Tibial nerve (tissue), 4 donors: ENCODE measurements around the gene NBAS.

Experiments used
- EP300 ChIP-seq, 2 donors: sonication (generic); formaldehyde crosslinking; IDR thresholded peaks; one replicate each; pipeline ENCODE4 v1.6.1; 2017; ENCODE audit warnings: antibody characterized with exemption in 2 of 2, mild to moderate bottlenecking in 1 of 2
- TF ChIP-seq, protein P1 (sequence below), 5 experiments: fragments of 200-600 bp in 3 of 5; fragments of 450-650 bp in 2 of 5; sonication (generic) in 3 of 5; IDR thresholded peaks; one replicate each; pipeline ENCODE4 v1.5.1; 2016 to 2019; ENCODE audit warnings: antibody characterized with exemption in 5 of 5, mild to moderate bottlenecking in 3 of 5, moderate library complexity in 2 of 5

DNA sequence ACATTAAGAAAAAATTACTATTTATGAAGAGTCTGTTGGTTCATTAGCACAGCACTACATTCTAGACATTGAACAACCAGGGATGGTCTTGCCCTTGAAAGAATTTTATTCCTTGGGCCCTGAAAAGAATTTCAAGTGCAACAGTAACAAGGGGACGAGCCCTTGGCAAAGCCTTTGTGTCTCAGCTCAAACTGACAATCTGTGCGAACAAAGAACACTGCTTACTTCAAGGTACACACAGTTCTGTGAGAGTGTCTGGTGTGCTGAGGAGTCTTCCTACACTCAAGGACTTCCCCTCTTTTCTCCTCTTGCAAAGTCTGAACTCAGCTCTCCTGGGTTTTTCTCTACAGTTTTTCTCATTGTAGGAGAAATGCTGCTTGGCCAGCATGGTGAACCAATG is 373.4 kb downstream of the NBAS start:
- TF ChIP-seq EP300 (IDR thresholded peaks at IDR 0.05) = no peak
- TF ChIP-seq, protein P1, sequence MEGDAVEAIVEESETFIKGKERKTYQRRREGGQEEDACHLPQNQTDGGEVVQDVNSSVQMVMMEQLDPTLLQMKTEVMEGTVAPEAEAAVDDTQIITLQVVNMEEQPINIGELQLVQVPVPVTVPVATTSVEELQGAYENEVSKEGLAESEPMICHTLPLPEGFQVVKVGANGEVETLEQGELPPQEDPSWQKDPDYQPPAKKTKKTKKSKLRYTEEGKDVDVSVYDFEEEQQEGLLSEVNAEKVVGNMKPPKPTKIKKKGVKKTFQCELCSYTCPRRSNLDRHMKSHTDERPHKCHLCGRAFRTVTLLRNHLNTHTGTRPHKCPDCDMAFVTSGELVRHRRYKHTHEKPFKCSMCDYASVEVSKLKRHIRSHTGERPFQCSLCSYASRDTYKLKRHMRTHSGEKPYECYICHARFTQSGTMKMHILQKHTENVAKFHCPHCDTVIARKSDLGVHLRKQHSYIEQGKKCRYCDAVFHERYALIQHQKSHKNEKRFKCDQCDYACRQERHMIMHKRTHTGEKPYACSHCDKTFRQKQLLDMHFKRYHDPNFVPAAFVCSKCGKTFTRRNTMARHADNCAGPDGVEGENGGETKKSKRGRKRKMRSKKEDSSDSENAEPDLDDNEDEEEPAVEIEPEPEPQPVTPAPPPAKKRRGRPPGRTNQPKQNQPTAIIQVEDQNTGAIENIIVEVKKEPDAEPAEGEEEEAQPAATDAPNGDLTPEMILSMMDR (IDR thresholded peaks at IDR 0.05) = no peak
